Stimulated activated naive B cell treated with anti-CD40 and anti-IgM and Interleukin-4, amounts not matched to agents 10 μg/mL and 1 μg/mL and 100 μg/mL, for 72 hours (primary cell): ENCODE measurements around the gene SLC22A25.
"Not testable (repeated sequence)": the region's sequence is repeated elsewhere in the genome, so short reads cannot be mapped to it uniquely, and the experiment has no call there.

Source experiments
- ATAC-seq, 2 donors: fragments of 150-1000 bp; cut with Tn5 transposase; replicated peaks; 2 replicates each; pipeline ENCODE4 v1.10.0; 2021; ENCODE audit warnings: moderate library complexity in 1 of 2
- DNase-seq: peaks from one replicate; pipeline ENCODE4 v3.0.0; 2021
- H3K27ac Mint-ChIP-seq: one replicate; pipeline ENCODE4 v1.8.0; 2022; ENCODE audit warnings: mild to moderate bottlenecking, mixed read lengths
- H3K27me3 Mint-ChIP-seq, 2 donors: one replicate each; pipeline ENCODE4 v1.8.0; 2022; ENCODE audit warnings: mixed read lengths in 2 of 2
- H3K36me3 Mint-ChIP-seq, 2 donors: one replicate each; pipeline ENCODE4 v1.8.0; 2022; ENCODE audit warnings: mixed read lengths in 2 of 2, mild to moderate bottlenecking in 1 of 2
- H3K4me1 Mint-ChIP-seq, 2 donors: one replicate each; pipeline ENCODE4 v1.8.0; 2022; ENCODE audit warnings: mixed read lengths in 2 of 2, mild to moderate bottlenecking in 1 of 2
- H3K4me3 Mint-ChIP-seq, 2 donors: one replicate each; pipeline ENCODE4 v1.8.0; 2022; ENCODE audit warnings: mild to moderate bottlenecking in 2 of 2, mixed read lengths in 2 of 2, moderate library complexity in 1 of 2
- H3K9me3 Mint-ChIP-seq, 2 donors: one replicate each; pipeline ENCODE4 v1.8.0; 2022; ENCODE audit warnings: mixed read lengths in 2 of 2, mild to moderate bottlenecking in 1 of 2

SLC22A25 gene

GRCh38 chr11:63244862-63245261 lies 1.5 kb upstream of the SLC22A25 start:
- H3K27me3 Mint-ChIP-seq, result peaks cover 27 to 54% of the 10 kb centered on the region in 2 donors
- peaks cover 2 to 11% of the 10 kb centered on the region in 2 donors for H3K4me1 Mint-ChIP-seq
- peaks cover 0 to 1% of the 10 kb centered on the region in 2 donors for H3K9me3 Mint-ChIP-seq
- no peak overlapping the region for H3K4me3 Mint-ChIP-seq
- no peak overlapping the region for H3K27ac Mint-ChIP-seq
- H3K36me3 Mint-ChIP-seq, result no peaks in the 10 kb centered on the region
- no peak for ATAC-seq
- DNase-seq, result no peak

- Mint-ChIP-seq H3K4me1 (peaks cover 2 to 11% of the 10 kb centered on the region in 2 donors), H3K27me3 (peaks cover 17 to 44% of the 10 kb centered on the region in 2 donors), H3K36me3 (no peaks in the 10 kb centered on the region), H3K9me3 (no peaks in the 10 kb centered on the region), H3K4me3 (no peak overlapping the region), H3K27ac (no peak overlapping the region)
- DNase-seq (no peak), ATAC-seq (no peak)
These were observed 1.2 kb downstream of the SLC22A25 start for GRCh38 chr11:63242089-63242781.

GRCh38 chr11:63240791-63241379 lies 2.5 kb downstream of the SLC22A25 start:
- no peaks in the 10 kb centered on the region for H3K36me3 Mint-ChIP-seq
- DNase-seq (no peak), ATAC-seq (no peak)
- no peak overlapping the region for H3K4me3 Mint-ChIP-seq
- no peak overlapping the region for H3K27ac Mint-ChIP-seq
- peaks cover 1 to 4% of the 10 kb centered on the region in 2 donors for H3K9me3 Mint-ChIP-seq
- H3K4me1 Mint-ChIP-seq, result peaks cover 2 to 11% of the 10 kb centered on the region in 2 donors
- H3K27me3 Mint-ChIP-seq, result peaks cover 14 to 37% of the 10 kb centered on the region in 2 donors

GRCh38 chr11:63240098-63240497 lies 3.3 kb downstream of the SLC22A25 start:
- H3K36me3 Mint-ChIP-seq, result no peaks in the 10 kb centered on the region
- peaks cover 17 to 39% of the 10 kb centered on the region in 2 donors for H3K27me3 Mint-ChIP-seq
- H3K4me3 Mint-ChIP-seq, result no peak overlapping the region
- peaks cover 2 to 11% of the 10 kb centered on the region in 2 donors for H3K4me1 Mint-ChIP-seq
- DNase-seq (no peak), ATAC-seq (no peak)
- H3K27ac Mint-ChIP-seq, result no peak overlapping the region
- peaks cover 1 to 4% of the 10 kb centered on the region in 2 donors for H3K9me3 Mint-ChIP-seq

- Mint-ChIP-seq H3K4me1 (peaks cover 2 to 11% of the 10 kb centered on the region in 2 donors), H3K27me3 (peaks cover 18 to 35% of the 10 kb centered on the region in 2 donors), H3K4me3 (no peak overlapping the region), H3K27ac (no peak overlapping the region), H3K9me3 (peaks cover 1 to 4% of the 10 kb centered on the region in 2 donors), H3K36me3 (no peaks in the 10 kb centered on the region)
- no peak for ATAC-seq
- DNase-seq, result no peak
These were observed 4.1 kb downstream of the SLC22A25 start for GRCh38 chr11:63239254-63239653.

- ATAC-seq (no peak), DNase-seq (no peak)
- Mint-ChIP-seq H3K36me3 (no peaks in the 10 kb centered on the region), H3K27ac (no peak overlapping the region), H3K4me1 (peaks cover under 1 to 6% of the 10 kb centered on the region in 2 donors), H3K4me3 (no peak overlapping the region), H3K9me3 (peaks cover 1 to 5% of the 10 kb centered on the region in 2 donors), H3K27me3 (peaks cover 12 to 23% of the 10 kb centered on the region in 2 donors)
These were observed 6.0 kb downstream of the SLC22A25 start for GRCh38 chr11:63237413-63237812.

- Mint-ChIP-seq H3K9me3 (peaks cover 8 to 14% of the 10 kb centered on the region in 2 donors), H3K27me3 (peaks cover 15 to 32% of the 10 kb centered on the region in 2 donors)
- not testable (repeated sequence) for H3K27ac Mint-ChIP-seq, H3K4me3 Mint-ChIP-seq, ATAC-seq, H3K36me3 Mint-ChIP-seq, H3K4me1 Mint-ChIP-seq, DNase-seq
These were observed 7.6 kb downstream of the SLC22A25 start for GRCh38 chr11:63235471-63236461.

GRCh38 chr11:63229815-63230214 lies 13.6 kb downstream of the SLC22A25 start:
- Mint-ChIP-seq H3K27ac (no peak overlapping the region), H3K36me3 (no peaks in the 10 kb centered on the region), H3K9me3 (peaks cover 7 to 9% of the 10 kb centered on the region in 2 donors), H3K4me3 (no peak overlapping the region), H3K27me3 (peaks cover 27 to 52% of the 10 kb centered on the region in 2 donors), H3K4me1 (no peaks in the 10 kb centered on the region)
- no peak for DNase-seq
- ATAC-seq, result no peak

GRCh38 chr11:63227521-63228107 lies 15.8 kb downstream of the SLC22A25 start:
- Mint-ChIP-seq H3K36me3 (no peaks in the 10 kb centered on the region), H3K27me3 (peaks cover 34 to 59% of the 10 kb centered on the region in 2 donors)
- no peak for ATAC-seq

GRCh38 chr11:63226488-63227114 lies 16.8 kb downstream of the SLC22A25 start:
- no peak for ATAC-seq
- Mint-ChIP-seq H3K9me3 (peaks cover 4 to 6% of the 10 kb centered on the region in 2 donors), H3K27ac (no peak overlapping the region), H3K36me3 (no peaks in the 10 kb centered on the region), H3K4me3 (no peak overlapping the region), H3K27me3 (peaks cover 30 to 63% of the 10 kb centered on the region in 2 donors), H3K4me1 (no peaks in the 10 kb centered on the region)
- no peak for DNase-seq

More at GRCh38 chr11:63227521-63228107, 15.8 kb downstream of the SLC22A25 start:
- Mint-ChIP-seq H3K9me3 (peaks cover 7 to 9% of the 10 kb centered on the region in 2 donors), H3K4me3 (no peak overlapping the region), H3K27ac (no peak overlapping the region), H3K4me1 (no peaks in the 10 kb centered on the region)
- DNase-seq, result no peak

- no peaks in the 10 kb centered on the region for H3K4me1 Mint-ChIP-seq
- peaks cover 15 to 34% of the 10 kb centered on the region in 2 donors for H3K27me3 Mint-ChIP-seq
- H3K36me3 Mint-ChIP-seq, result no peaks in the 10 kb centered on the region
These were observed 29.3 kb downstream of the SLC22A25 start for GRCh38 chr11:63214093-63214492.

GRCh38 chr11:63212742-63213141 lies 30.7 kb downstream of the SLC22A25 start:
- ATAC-seq, result no peak
- Mint-ChIP-seq H3K4me3 (no peak overlapping the region), H3K36me3 (peaks cover 0 to 4% of the 10 kb centered on the region in 2 donors), H3K27me3 (peaks cover 27 to 41% of the 10 kb centered on the region in 2 donors), H3K4me1 (no peaks in the 10 kb centered on the region), H3K9me3 (peaks cover 7 to 8% of the 10 kb centered on the region in 2 donors), H3K27ac (no peak overlapping the region)
- no peak for DNase-seq

More at GRCh38 chr11:63214093-63214492, 29.3 kb downstream of the SLC22A25 start:
- H3K27ac Mint-ChIP-seq, result no peak overlapping the region
- no peak for DNase-seq
- H3K9me3 Mint-ChIP-seq, result peaks cover 3 to 8% of the 10 kb centered on the region in 2 donors
- ATAC-seq, result no peak
- no peak overlapping the region for H3K4me3 Mint-ChIP-seq

GRCh38 chr11:63210111-63210510 lies 33.3 kb downstream of the SLC22A25 start:
- Mint-ChIP-seq H3K27me3 (peaks cover 31 to 42% of the 10 kb centered on the region in 2 donors), H3K36me3 (peaks cover 0 to 4% of the 10 kb centered on the region in 2 donors), H3K27ac (no peak overlapping the region), H3K4me3 (no peak overlapping the region), H3K4me1 (no peaks in the 10 kb centered on the region), H3K9me3 (peaks cover 3 to 5% of the 10 kb centered on the region in 2 donors)
- ATAC-seq, result no peak
- DNase-seq, result no peak
